NCI-H146 treated with DMSO at 0.1 percent for 48 hours (cell line): ENCODE data around the gene MAP4K5.

Source experiments
- DNase-seq: peaks from one replicate; lab custom pipeline; 2025; ENCODE audit not compliant: unreplicated experiment; lab: John Stamatoyannopoulos, UW

Gene MAP4K5

GRCh38 chr14:50402965-50403364 lies 129.4 kb downstream of the MAP4K5 start:
- no peak for DNase-seq

GRCh38 chr14:50400461-50400860 lies 131.9 kb downstream of the MAP4K5 start:
- no peak for DNase-seq

DNA sequence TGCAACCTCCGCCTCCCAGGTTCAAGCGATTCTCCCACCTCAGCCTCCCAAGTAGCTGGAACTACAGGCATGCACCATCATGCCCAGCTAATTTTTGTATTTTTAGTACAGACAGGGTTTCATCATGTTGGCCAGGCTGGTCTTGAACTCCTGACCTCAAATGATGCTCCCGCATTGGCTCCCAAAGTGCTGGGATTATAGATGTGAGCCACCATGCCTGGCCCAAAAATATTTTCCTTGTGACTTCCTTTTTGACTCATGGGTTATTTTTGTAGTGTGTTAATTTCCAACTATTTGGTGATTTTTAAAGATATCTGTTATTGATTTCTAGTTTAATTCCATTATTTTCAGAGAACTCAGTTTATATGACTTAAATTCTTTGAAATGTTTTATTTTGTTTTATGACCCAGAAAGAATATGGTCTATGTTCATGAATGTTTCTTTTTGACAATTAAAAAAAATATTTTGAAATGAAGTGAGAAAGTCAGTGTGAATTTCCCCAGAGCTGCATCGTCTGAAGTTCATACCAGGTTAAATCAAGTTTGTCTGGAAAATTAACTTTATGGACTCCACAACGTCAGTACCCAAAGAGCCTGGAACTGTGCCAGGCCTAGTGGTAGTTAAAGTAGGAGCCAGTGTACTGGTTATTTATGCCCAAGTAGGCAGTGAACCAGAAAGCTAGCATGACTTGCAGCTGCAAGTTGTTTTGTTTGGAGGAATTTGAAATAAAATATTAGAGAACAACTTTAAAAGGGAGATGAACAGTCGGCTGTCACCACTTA lies 132.9 kb downstream of the MAP4K5 start:
- DNase-seq: no peak

DNA sequence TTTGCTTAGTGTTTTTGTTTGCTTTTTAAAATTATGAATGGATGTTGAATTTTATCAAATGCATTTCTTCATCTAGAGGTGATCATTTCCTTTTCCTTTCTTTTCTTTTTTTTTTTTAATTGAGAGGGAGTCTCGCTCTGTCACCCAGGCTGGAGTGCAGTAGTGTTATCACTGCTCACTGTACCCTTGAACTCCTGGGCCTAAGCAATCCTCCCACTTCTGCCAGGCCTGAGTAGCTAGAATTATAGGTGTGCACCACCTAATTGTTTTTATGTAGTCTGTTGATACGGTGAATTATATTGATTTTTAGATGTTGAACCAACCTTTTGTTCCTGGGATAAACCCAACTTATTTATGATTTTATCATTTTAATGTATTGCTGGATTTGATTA lies 134.2 kb downstream of the MAP4K5 start:
- no peak for DNase-seq

- no peak for DNase-seq
These were observed 134.8 kb downstream of the MAP4K5 start for GRCh38 chr14:50397390-50398188.

- DNase-seq: peak; percentile 25
These were observed 135.6 kb downstream of the MAP4K5 start, which contains the start of gene CDKL1 for GRCh38 chr14:50396631-50397389. Gene CDKL1, minus strand, starts transcription at chr14:50396881. Its CDS starts 1,013 bp downstream, at chr14:50395868.

DNA sequence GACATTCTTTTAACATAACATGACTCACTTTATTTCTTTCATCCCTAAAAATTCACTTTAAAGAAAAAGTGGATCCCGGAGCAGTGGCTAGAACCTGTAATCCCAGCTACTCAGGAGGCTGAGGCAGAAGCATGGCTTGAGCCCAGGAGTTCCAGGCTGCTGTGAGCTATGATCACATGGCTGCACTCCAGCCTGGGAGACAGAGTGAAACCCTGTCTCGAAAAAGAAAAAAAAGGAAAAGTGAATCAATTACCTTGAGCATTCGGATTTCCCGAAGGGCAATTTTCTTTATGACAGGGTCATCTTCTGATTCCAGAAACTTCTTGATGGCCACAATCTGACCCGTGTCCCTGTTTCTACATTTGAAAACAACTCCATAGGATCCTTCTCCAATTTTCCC lies 136.9 kb downstream of the MAP4K5 start:
- DNase-seq: no peak

- DNase-seq: no peak
These were observed 137.7 kb downstream of the MAP4K5 start for GRCh38 chr14:50394713-50395112.

DNA sequence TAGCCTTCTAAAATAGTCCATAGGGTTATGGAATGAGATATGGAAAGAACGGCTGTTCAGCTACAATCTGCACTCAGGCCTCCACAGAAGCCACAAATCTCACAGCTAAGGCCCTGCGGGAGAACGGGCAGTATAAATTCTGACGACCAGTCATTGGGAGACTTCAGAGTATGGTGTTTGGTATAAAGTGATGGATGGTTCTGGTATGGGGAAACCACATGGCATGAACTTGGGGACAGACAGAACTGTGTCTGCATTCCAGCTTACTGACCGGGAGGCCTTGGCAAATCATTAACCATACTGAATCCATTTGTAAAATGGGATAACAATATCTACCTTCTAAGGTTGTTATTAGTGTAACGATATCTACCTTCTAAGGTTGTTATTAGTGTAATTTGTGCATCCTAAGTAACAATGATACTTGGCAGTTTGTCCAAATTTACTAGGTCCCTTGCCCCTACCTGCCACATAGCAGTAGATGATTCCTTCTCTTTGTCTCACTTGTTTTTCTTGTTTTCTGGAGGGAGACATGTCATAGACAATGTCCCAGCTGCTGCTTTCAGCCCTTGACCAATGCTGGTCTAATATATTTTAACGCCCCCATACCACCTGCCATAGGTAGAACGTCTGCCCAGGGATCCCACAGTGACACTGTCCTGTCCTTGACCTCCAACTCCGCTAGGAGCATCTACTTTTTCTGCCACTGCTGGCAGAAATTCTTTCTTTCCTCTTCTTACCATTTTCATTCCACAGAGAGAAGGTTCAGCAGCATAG lies 142.5 kb downstream of the MAP4K5 start:
- no peak for DNase-seq

DNA sequence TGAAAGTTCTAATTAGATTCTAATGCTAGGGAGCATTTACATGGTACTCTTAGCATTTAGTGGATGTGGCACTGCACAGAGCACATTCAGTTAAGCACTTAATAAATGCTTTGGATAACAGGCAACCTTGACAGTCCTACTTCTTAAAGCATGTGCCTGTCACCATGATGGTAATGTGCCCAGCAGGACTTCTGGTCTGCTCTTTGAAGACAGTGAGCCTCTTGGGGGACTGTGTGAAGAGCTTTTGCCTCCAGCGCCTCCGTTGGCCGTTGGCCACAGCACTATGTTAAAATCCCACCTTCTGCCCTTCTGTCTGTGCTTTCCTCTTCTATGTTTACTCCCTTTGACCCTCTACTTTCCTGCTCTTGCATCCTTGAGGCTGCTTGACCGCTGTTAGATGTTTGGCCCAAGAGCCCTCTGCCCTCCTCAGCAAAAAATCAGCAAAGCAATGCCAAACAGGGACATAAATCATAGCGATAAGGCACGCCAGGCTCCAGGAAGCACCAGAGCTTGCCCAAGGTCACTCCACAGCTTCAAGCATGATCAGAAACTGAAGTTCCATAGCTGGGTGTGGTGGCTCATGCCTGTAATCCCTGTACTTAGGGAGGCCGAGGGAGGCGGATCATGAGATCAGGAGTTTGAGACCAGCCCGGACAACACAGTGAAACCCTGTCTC lies 144.0 kb downstream of the MAP4K5 start:
- DNase-seq: no peak

GRCh38 chr14:50387548-50387947 lies 144.8 kb downstream of the MAP4K5 start:
- no peak for DNase-seq

DNA sequence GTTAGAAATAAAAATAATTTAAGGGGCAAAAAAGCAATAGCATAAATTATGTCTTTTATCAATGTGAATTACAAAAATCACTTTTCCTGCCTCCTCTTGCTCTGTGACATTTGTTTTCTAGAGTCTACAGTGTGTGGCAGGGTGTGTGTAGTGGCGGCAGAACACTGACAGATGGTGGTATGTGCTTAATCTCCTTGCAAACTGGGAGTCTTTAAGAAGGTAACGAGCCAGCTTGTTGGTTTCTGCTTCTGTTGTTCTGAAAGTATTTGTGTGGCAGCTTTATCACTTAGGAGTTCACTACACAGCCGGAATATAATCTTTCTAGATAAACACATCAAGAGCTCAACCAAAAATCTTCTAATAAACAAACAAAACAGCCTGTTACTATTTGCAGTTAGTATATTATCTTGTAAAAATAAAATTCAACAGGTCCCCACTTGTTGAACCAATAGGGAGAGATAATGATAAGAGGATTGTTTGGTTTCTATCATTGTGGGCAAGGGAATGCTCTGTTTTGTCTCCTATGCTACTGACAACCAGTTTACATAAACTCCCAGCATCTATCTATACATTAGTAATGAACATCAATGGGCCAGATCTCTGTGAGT lies 148.6 kb downstream of the MAP4K5 start:
- no peak for DNase-seq

- no peak for DNase-seq
These were observed 150.5 kb downstream of the MAP4K5 start for GRCh38 chr14:50381823-50382287.

- no peak for DNase-seq
These were observed 151.4 kb downstream of the MAP4K5 start for GRCh38 chr14:50381008-50381407.

- DNase-seq: no peak
These were observed 151.9 kb downstream of the MAP4K5 start for GRCh38 chr14:50380455-50380854.

GRCh38 chr14:50379563-50379962 lies 152.8 kb downstream of the MAP4K5 start:
- no peak for DNase-seq

DNA sequence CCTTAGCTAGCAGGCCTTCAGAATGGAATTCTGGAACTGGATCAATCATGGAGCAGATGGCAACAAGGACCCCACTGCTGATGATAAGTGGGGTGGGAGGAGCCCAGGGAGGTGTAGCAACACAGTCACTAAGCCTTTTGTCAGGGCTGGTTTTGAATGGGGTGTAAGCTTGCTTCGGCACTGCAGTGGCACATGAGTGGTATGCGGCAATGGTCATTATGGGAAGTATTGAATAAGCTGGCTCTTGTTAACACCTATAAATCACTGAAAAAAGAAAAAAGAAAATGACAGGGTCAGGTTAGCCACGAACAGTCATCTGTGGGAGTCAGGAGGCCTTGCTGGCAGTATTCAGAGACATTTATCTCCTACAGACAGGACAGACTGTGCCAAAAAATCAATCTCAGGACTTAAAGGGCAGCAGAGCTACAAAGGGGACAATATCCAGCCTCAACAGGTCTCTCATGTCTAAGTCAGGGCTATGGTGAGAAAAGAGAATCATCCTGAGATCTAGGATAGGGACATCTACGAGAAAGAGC lies 154.8 kb downstream of the MAP4K5 start:
- no peak for DNase-seq

- no peak for DNase-seq
These were observed 156.6 kb downstream of the MAP4K5 start for GRCh38 chr14:50375760-50376159.

DNA sequence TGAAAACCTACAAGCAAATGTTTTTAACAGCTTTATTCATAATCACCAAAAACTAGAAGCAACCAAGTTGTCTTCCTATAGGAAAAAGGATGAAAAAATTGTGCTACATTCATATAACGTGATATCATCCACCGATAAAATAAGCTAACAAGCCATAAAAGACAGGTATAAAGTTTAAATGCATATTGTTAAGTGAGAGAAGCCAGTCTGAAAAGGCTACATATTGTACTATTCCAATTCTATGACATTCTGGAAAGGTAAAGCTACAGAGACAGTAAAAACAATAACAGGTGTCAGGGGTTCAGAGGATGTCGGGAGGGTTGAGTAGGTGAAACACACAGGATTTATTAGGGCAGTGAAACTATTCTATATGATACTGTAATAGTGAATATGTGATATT lies 158.4 kb downstream of the MAP4K5 start:
- DNase-seq: no peak
